HL-60 (cell line): Measurements from ENCODE around the gene MYO5C.

Experiments used
- DNase-seq, 2 experiments: peaks; one replicate each; pipeline ENCODE4 v3.0.0-alpha.2; 2010 to 2020; ENCODE audit warnings: low read depth in 1 of 2, low spot score in 1 of 2
- H3K27ac ChIP-seq: fragments of 250-450 bp; sonication (Bioruptor Pico); replicated peaks from 2 replicates; pipeline ENCODE4 v1.5.1; 2020; ENCODE audit warnings: mild to moderate bottlenecking, moderate library complexity
- H3K27me3 ChIP-seq: fragments of 250-450 bp; sonication (Bioruptor Pico); 2 replicates; pipeline ENCODE4 v1.5.1; 2021; ENCODE audit warnings: mild to moderate bottlenecking, moderate library complexity; ENCODE audit not compliant: insufficient read depth, poor library complexity, severe bottlenecking
- H3K4me3 ChIP-seq: replicated peaks from 2 replicates; pipeline ENCODE4 v1.5.1; 2011; ENCODE audit warnings: mild to moderate bottlenecking, control low read depth, low read length; ENCODE audit not compliant: insufficient read depth
- CTCF ChIP-seq: IDR thresholded peaks from one replicate; pipeline ENCODE4 v1.5.1; 2011; ENCODE audit warnings: low read length, control low read depth, inconsistent platforms; ENCODE audit not compliant: insufficient read depth
- GABPA ChIP-seq: IDR thresholded peaks from 2 replicates; pipeline ENCODE4 v1.6.1; 2012; ENCODE audit warnings: low read depth
- POLR2AphosphoS5 ChIP-seq: IDR thresholded peaks from 2 replicates; pipeline ENCODE4 v1.6.1; 2012; ENCODE audit warnings: low read depth
- REST ChIP-seq: IDR thresholded peaks from 2 replicates; pipeline ENCODE4 v1.6.1; 2012; ENCODE audit warnings: low read depth; ENCODE audit not compliant: insufficient replicate concordance
- SPI1 ChIP-seq: IDR thresholded peaks from 2 replicates; pipeline ENCODE4 v1.6.1; 2012; ENCODE audit warnings: low read depth, mild to moderate bottlenecking, borderline replicate concordance

MYO5C gene

GRCh38 chr15:52146776-52147175 is 148.8 kb downstream of the MYO5C start:
- no peak for TF ChIP-seq REST
- TF ChIP-seq GABPA = no peak
- no peak for TF ChIP-seq CTCF
- no peak for TF ChIP-seq SPI1
- DNase-seq = no peak
- no peak overlapping the region for H3K4me3 ChIP-seq
- H3K27ac ChIP-seq = no peak overlapping the region
- no peaks in the 10 kb centered on the region for H3K27me3 ChIP-seq

- DNase-seq = no peak
- no peak overlapping the region for H3K4me3 ChIP-seq
Observed at GRCh38 chr15:52146261-52146660, 149.3 kb downstream of the MYO5C start.

DNA sequence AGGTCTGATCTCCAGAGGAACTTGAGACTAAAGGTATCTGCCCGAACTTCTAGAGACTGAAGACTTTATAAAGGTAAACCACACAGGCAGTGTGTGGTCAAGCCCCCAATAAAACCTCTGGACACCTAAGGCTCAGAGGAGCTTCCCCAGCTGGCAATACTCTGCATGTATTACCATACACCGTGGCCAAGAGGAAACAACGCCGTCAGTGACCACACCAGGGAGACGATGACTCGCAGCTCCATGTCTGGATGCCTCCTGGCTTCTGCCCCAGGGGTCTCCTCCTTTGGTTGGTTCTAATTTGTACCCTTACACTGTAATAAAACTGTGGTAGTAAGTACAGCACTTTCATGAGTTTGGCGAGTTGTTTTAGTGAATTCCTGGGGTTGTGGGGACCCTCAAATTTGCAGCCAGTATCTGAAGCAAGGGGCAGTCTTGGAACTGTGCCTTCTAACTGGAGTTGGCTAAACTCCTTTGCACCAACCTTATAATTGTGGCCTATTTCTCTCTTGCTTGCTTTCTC is 150.9 kb downstream of the MYO5C start:
- Histone ChIP-seq H3K27ac (no peak overlapping the region), H3K4me3 (no peak overlapping the region), H3K27me3 (no peaks in the 10 kb centered on the region)
- no peak for DNase-seq
- no peak for TF ChIP-seq SPI1
- no peak for TF ChIP-seq POLR2AphosphoS5
- no peak for TF ChIP-seq CTCF
- TF ChIP-seq REST = no peak
- no peak for TF ChIP-seq GABPA

More at GRCh38 chr15:52146261-52146660, 149.3 kb downstream of the MYO5C start:
- Histone ChIP-seq H3K27ac (no peak overlapping the region), H3K27me3 (no peaks in the 10 kb centered on the region)
- TF ChIP-seq CTCF (no peak), SPI1 (no peak), REST (no peak), POLR2AphosphoS5 (no peak), GABPA (no peak)
